Effector CD4-positive, alpha-beta T cell (primary cell): ENCODE data around the gene CCDC170.

Source experiments
- DNase-seq: peaks from one replicate; pipeline ENCODE4 v3.0.0-alpha.2; 2020

Gene CCDC170

GRCh38 chr6:151546941-151547659 lies 53.3 kb downstream of the CCDC170 start:
- DNase-seq = no peak

- DNase-seq = no peak
Observed at GRCh38 chr6:151548201-151548600, 54.4 kb downstream of the CCDC170 start.

- no peak for DNase-seq
Observed at GRCh38 chr6:151549790-151550189, 56.0 kb downstream of the CCDC170 start.

- DNase-seq = no peak
Observed at GRCh38 chr6:151550618-151551017, 56.8 kb downstream of the CCDC170 start.

GRCh38 chr6:151551223-151551857 lies 57.5 kb downstream of the CCDC170 start:
- no peak for DNase-seq

GRCh38 chr6:151553416-151554165 lies 59.8 kb downstream of the CCDC170 start:
- no peak for DNase-seq

- no peak for DNase-seq
Observed at GRCh38 chr6:151561238-151561637, 67.4 kb downstream of the CCDC170 start.

GRCh38 chr6:151564654-151565053 lies 70.8 kb downstream of the CCDC170 start:
- no peak for DNase-seq

GRCh38 chr6:151565940-151566339 lies 72.1 kb downstream of the CCDC170 start:
- no peak for DNase-seq

GRCh38 chr6:151566557-151566956 lies 72.7 kb downstream of the CCDC170 start:
- no peak for DNase-seq

GRCh38 chr6:151576633-151577032 lies 82.8 kb downstream of the CCDC170 start:
- DNase-seq = no peak

- no peak for DNase-seq
Observed at GRCh38 chr6:151577257-151577656, 83.4 kb downstream of the CCDC170 start.

GRCh38 chr6:151585741-151586140 lies 91.9 kb downstream of the CCDC170 start:
- no peak for DNase-seq

GRCh38 chr6:151589667-151590066 lies 95.8 kb downstream of the CCDC170 start:
- DNase-seq = no peak

- no peak for DNase-seq
Observed at GRCh38 chr6:151590742-151591141, 96.9 kb downstream of the CCDC170 start.

GRCh38 chr6:151592449-151593159 lies 98.8 kb downstream of the CCDC170 start:
- no peak for DNase-seq

- no peak for DNase-seq
Observed at GRCh38 chr6:151609146-151609902, 115.5 kb downstream of the CCDC170 start.

- DNase-seq = no peak
Observed at GRCh38 chr6:151610326-151610725, 116.5 kb downstream of the CCDC170 start.

- no peak for DNase-seq
Observed at GRCh38 chr6:151614630-151615029, 120.8 kb downstream of the CCDC170 start.

GRCh38 chr6:151616091-151616513 lies 122.3 kb downstream of the CCDC170 start:
- DNase-seq = no peak

- DNase-seq = no peak
Observed at GRCh38 chr6:151616600-151616999, 122.8 kb downstream of the CCDC170 start.

- DNase-seq = no peak
Observed at GRCh38 chr6:151617539-151617938, 123.7 kb downstream of the CCDC170 start.
